ENCODE results near the gene DMAC2. TPM values are rescaled to one million over a fixed set of nuclear protein-coding genes. Genes with fewer than 3 reads are reported as not detected.

The DMAC2 gene
- total and polyA plus RNA-seq, 8 donors = 8.2 to 50.9 (median 41.7) TPM

DNA sequence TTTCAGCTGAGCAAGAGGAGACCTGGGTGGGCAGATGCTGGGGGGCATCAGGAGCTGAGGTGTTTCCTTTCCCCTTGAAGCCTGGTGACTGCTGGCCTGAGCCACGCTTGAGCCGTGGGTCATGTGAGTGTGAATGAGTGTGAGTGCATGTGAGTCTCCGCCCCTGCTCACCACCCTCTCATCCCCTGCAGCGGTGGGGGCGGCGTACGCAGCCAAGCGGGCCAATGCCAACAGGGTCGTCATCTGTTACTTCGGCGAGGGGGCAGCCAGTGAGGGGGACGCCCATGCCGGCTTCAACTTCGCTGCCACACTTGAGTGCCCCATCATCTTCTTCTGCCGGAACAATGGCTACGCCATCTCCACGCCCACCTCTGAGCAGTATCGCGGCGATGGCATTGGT is 17.7 kb downstream of the DMAC2 start:
- Histone ChIP-seq H3K27ac (peak overlapping the region in 1 of 5 donors; percentile 60), H3K36me3 (peaks cover 61 to 94% (median 93%) of the 10 kb centered on the region in 4 donors), H3K4me3 (no peak overlapping the region), H3K4me1 (peaks cover 11 to 54% (median 30%) of the 10 kb centered on the region in 4 donors), H3K9me3 (no peaks in the 10 kb centered on the region), H3K27me3 (no peaks in the 10 kb centered on the region)
- WGBS, 5 donors = 90 to 95% (median 95%) methylated on average over 18 to 20 of the region's 20 CpGs
- no peak for DNase-seq
- no peak for TF ChIP-seq POLR2AphosphoS5 (IDR thresholded peaks at IDR 0.05)
- no peak for TF ChIP-seq POLR2A (IDR thresholded peaks at IDR 0.05)
- no peak for TF ChIP-seq EP300 (IDR thresholded peaks at IDR 0.05)
- TF ChIP-seq, protein P1, sequence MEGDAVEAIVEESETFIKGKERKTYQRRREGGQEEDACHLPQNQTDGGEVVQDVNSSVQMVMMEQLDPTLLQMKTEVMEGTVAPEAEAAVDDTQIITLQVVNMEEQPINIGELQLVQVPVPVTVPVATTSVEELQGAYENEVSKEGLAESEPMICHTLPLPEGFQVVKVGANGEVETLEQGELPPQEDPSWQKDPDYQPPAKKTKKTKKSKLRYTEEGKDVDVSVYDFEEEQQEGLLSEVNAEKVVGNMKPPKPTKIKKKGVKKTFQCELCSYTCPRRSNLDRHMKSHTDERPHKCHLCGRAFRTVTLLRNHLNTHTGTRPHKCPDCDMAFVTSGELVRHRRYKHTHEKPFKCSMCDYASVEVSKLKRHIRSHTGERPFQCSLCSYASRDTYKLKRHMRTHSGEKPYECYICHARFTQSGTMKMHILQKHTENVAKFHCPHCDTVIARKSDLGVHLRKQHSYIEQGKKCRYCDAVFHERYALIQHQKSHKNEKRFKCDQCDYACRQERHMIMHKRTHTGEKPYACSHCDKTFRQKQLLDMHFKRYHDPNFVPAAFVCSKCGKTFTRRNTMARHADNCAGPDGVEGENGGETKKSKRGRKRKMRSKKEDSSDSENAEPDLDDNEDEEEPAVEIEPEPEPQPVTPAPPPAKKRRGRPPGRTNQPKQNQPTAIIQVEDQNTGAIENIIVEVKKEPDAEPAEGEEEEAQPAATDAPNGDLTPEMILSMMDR (IDR thresholded peaks at IDR 0.05) = no peak
- intact Hi-C loops (cut with DNase I; ENCODE audit: low total_unique reads) = no loop called here

DNA sequence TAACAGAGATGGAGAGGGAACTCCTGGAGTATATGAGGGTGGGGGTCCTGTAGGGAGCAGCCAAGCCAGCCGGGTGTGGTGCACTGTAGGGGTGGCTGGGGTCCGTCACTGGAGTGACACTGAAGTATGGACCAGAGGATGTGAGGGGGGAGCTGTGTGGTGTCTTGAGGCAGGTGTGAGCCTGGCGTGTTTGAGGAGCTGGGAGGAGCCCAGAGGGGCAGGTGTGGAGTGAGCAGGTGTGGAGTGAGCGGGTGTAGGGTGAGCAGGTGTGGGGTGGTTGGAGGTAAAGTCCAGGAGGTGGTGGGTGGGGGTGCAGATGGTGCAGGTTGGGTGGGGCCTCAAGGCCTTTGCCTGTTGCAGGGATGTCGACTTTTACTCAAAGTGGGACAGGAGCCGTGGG is 18.4 kb downstream of the DMAC2 start:
- no peak for DNase-seq
- Histone ChIP-seq H3K36me3 (peaks cover 68 to 100% (median 99%) of the 10 kb centered on the region in 4 donors), H3K4me1 (peaks cover 5 to 52% (median 24%) of the 10 kb centered on the region in 4 donors), H3K27me3 (no peaks in the 10 kb centered on the region), H3K4me3 (no peak overlapping the region), H3K27ac (peak overlapping the region in 1 of 5 donors; percentile 60), H3K9me3 (no peaks in the 10 kb centered on the region)
- 71 to 87% (median 79%) methylated on average over 6 of the region's 6 CpGs for WGBS, 5 donors
- intact Hi-C loops (cut with DNase I; ENCODE audit: low total_unique reads) = no loop called here
- TF ChIP-seq POLR2AphosphoS5 (IDR thresholded peaks at IDR 0.05) = no peak
- TF ChIP-seq, protein P1 (IDR thresholded peaks at IDR 0.05) = no peak

DNA sequence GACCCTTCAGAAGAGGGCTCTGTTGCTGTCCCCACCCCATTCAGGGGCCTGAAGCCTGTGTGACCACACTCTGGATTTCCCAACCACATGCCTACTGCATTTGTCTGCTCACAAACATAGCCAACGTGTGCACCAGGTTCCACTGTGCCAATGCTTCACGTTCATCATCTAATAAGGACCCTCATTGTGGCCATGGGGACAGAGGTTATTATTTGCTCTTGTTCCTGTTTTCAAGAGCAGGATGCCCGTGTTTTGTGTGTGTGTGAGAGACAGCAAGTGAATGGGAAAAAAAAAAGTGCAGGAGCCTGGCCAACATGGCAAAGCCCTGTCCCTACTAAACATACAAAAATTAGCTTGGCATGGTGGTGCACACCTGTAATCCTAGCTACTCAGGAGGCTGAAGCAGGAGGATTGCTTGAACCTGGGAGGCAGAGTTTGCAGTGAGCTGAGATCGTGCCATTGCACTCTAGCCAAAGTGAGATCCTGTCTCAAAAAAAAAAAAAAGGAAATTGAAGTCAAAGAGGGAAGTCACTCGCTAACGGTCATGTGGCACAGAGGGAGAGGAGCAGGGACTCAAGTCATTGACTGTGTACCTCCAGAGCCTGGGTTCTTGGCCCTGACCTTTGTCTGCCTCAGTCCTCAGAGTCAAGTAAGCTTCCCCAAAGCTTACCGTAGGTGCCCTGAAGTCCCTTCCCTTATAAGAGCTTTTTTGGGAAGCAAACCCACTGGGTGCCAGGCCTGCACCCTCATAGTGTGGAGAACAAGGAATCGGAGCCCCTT is 19.4 kb downstream of the DMAC2 start:
- DNase-seq = no peak
- intact Hi-C loops (cut with DNase I; ENCODE audit: low total_unique reads) = no loop called here
- Histone ChIP-seq H3K27ac (peak overlapping the region in 3 of 5 donors; percentile 25 to 62 (median 60)), H3K4me1 (peaks cover 3 to 49% (median 14%) of the 10 kb centered on the region in 4 donors), H3K27me3 (no peaks in the 10 kb centered on the region), H3K9me3 (no peaks in the 10 kb centered on the region), H3K4me3 (no peak overlapping the region), H3K36me3 (peaks cover 73 to 98% (median 97%) of the 10 kb centered on the region in 4 donors)
- 71 to 80% (median 73%) methylated on average over 8 of the region's 8 CpGs for WGBS, 5 donors
- TF ChIP-seq, protein P1 (IDR thresholded peaks at IDR 0.05) = no peak
- TF ChIP-seq POLR2A (IDR thresholded peaks at IDR 0.05) (no peak), EP300 (IDR thresholded peaks at IDR 0.05) (no peak), POLR2AphosphoS5 (IDR thresholded peaks at IDR 0.05) (no peak)

DNA sequence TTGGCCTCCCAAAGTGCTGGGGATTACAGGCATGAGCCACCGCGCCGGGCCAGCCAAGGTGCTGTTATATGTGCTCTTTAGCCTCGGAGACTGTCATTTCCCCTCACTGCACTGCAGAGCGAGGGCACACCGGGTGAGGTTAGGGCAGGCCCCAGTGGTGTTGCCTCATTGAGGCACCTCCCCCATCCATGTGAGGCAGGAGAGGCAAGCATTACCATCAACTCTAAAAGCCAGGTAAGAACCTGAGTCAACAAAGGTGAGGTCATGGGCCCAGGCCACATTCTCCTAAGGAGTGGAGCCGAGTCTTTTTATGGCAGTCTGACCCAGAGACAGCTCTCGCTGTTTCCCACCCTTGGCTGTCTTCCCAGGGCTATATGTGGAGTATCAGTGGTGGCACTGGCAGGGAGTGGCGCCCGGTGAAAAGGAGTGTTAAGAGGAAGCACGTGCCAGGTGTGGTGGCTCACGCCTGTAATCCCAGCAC is 23.5 kb downstream of the DMAC2 start:
- H3K27ac ChIP-seq = peak overlapping the region in 2 of 5 donors; percentile 12 to 34
- no peaks in the 10 kb centered on the region for H3K27me3 ChIP-seq
- TF ChIP-seq EP300 (IDR thresholded peaks at IDR 0.05) = no peak
- no peak for TF ChIP-seq POLR2A (IDR thresholded peaks at IDR 0.05)
- TF ChIP-seq POLR2AphosphoS5 (IDR thresholded peaks at IDR 0.05) = no peak
- TF ChIP-seq, protein P1 (IDR thresholded peaks at IDR 0.05) = no peak
- intact Hi-C loops (cut with DNase I; ENCODE audit: low total_unique reads) = no loop called here
- no peaks in the 10 kb centered on the region for H3K9me3 ChIP-seq
- H3K4me1 ChIP-seq = peaks cover under 1 to 46% (median 4%) of the 10 kb centered on the region in 4 donors
- H3K36me3 ChIP-seq = peaks cover 67 to 96% (median 95%) of the 10 kb centered on the region in 4 donors
- no peak for DNase-seq
- 61 to 89% (median 77%) methylated on average over 12 of the region's 12 CpGs for whole genome bisulfite sequencing, 5 donors
- no peak overlapping the region for H3K4me3 ChIP-seq
